Measurements from ENCODE around the gene CCDC112.

Gene CCDC112

DNA sequence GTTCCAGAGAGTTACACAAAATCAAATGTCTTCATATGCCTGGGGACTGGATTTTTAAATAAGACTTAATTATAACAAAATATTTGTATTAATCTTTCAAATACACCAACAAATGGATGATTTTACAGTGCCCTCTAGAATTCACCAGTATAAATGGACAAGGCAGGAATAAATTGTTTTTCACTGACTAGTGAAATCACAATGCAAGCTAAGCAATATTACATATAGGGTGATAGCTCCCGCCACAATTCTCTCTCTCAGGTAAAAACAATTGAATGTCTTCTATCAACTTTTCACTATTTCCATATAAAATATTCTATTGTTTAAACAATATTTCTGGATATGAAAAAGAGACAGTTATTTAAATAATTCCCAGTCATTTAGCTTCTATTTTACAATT is 8.0 kb upstream of the CCDC112 start:
- H3K4me3 ChIP-seq (ENCODE audit: low read depth, low read length), result no peak overlapping the region
- TF ChIP-seq, protein P1, sequence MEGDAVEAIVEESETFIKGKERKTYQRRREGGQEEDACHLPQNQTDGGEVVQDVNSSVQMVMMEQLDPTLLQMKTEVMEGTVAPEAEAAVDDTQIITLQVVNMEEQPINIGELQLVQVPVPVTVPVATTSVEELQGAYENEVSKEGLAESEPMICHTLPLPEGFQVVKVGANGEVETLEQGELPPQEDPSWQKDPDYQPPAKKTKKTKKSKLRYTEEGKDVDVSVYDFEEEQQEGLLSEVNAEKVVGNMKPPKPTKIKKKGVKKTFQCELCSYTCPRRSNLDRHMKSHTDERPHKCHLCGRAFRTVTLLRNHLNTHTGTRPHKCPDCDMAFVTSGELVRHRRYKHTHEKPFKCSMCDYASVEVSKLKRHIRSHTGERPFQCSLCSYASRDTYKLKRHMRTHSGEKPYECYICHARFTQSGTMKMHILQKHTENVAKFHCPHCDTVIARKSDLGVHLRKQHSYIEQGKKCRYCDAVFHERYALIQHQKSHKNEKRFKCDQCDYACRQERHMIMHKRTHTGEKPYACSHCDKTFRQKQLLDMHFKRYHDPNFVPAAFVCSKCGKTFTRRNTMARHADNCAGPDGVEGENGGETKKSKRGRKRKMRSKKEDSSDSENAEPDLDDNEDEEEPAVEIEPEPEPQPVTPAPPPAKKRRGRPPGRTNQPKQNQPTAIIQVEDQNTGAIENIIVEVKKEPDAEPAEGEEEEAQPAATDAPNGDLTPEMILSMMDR (IDR thresholded peaks at IDR 0.05; ENCODE audit: borderline replicate concordance, insufficient read depth, low read depth, low read length), result no peak

DNA sequence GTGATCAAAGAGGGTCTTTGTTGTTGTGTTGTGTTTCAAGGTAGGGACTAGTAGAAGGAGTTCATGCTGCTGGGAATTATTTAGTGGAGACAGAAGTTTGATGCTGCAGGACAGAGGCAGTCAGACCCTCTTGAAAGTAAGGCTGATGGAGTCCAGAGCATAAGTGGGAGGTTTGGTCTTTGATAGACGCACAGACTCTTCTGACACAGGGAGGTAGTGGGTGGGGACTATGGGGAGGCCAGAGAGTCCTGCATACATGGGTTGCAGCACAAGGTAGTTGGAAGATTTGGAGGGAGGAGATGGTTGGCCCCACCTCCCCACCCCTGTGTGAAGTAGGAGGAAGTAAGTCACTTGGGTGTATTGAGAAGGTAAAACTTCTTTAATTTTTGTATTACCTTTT is 2.4 kb upstream of the CCDC112 start:
- no peak overlapping the region for H3K4me3 ChIP-seq (ENCODE audit: low read depth, low read length)
- TF ChIP-seq, protein P1 (IDR thresholded peaks at IDR 0.05; ENCODE audit: borderline replicate concordance, insufficient read depth, low read depth, low read length), result no peak

DNA sequence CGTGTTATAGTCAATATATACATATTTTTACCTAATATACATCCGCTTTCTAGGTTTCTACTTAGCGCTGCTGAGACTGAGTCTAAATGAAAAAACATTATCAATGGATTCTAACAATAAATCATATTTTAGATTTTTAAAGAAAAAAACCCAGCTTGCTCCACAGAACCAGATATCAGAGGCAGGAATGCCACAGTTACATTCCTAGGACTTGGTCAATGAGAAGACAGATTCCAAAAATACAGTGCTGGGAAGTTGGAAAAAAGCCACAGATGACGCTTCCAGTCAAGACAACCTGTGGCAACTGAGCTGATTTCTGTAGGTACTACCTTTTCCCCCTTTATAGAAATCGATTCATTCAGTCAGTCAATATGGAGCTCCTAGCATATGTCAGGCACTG is 577 bp upstream of the CCDC112 start:
- TF ChIP-seq, protein P1 (IDR thresholded peaks at IDR 0.05; ENCODE audit: borderline replicate concordance, insufficient read depth, low read depth, low read length), result no peak
- H3K4me3 ChIP-seq (ENCODE audit: low read depth, low read length), result peak overlapping the region; percentile 10

DNA sequence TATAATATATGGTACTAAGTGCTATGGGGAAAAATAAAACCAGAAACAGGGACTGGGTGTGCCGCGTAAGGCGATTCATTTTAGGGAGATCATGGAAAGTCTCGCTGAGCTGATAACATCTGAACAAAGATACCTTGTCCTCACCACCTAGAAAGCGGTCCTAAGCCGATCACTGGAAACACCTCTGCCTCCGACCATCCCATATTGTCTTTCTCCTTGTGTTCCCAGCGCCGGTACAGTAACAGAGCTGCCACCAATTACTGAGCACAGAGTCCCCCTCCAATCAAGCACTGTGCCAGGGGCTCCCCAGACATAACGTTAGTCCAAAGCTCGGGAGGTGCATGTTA is 704 bp downstream of the CCDC112 start:
- peak overlapping the region; percentile 82 for H3K4me3 ChIP-seq (ENCODE audit: low read depth, low read length)
- TF ChIP-seq, protein P1 (IDR thresholded peaks at IDR 0.05; ENCODE audit: borderline replicate concordance, insufficient read depth, low read depth, low read length), result no peak

DNA sequence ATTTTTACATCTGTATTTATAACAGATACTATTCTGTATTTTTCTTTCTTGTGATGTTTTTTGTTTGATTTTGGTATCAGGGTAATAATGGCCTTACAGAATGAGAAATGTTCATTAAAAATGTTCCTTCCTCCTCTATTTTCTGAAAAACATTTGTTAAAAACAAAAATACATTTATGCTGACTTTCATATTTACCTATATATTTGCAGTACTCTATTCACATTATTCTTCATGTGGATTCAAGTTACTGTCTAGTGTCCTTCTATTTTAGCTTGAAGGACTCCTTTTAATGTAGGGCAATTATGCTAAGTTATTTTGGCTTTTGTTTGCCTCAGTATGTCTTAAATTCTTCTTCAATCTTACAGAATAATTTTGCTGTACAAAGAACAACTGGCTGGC is 5.1 kb downstream of the CCDC112 start:
- TF ChIP-seq, protein P1 (IDR thresholded peaks at IDR 0.05; ENCODE audit: borderline replicate concordance, insufficient read depth, low read depth, low read length), result no peak
- no peak overlapping the region for H3K4me3 ChIP-seq (ENCODE audit: low read depth, low read length)

DNA sequence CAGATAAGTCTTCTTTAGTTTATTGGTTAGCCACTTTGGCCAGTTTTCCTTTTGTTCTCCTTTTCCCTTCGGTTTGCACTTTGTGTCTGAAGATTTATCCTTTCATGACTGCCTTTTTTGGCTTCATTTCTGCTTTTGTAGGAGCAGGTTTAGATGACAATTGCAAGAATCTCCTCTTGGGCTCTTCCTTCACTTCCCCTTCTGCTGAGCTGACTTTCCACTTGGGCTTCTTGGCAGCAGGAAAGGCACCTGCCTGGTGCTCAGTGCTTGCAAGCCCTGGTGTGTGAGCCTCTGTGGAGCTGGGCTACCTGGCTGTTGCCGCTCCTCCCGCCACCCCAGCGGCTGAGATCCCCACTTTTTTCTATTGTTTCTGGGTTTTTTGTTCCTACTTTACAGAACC is 7.3 kb downstream of the CCDC112 start:
- TF ChIP-seq, protein P1 (IDR thresholded peaks at IDR 0.05; ENCODE audit: borderline replicate concordance, insufficient read depth, low read depth, low read length), result no peak

DNA sequence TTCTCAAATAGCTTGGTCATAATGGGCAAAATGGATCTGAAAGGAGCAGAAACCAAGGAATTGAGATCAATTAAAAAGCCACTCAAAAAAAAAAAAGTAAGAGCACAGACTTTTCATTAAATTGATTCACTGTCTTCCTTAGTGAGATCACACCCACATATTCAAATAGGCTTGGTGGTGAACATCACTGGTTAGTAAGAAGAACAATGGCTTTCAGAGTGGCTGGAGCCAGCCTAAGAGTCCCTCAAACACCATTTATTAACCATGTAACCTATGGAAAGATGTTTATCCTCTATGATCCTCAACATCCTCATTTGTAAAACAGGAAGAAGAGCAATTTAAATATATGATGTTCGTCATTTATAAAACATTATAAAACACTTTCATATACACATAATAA is 12.4 kb downstream of the CCDC112 start:
- TF ChIP-seq, protein P1 (IDR thresholded peaks at IDR 0.05; ENCODE audit: borderline replicate concordance, insufficient read depth, low read depth, low read length), result no peak

More for the DNA sequence above, 7.3 kb downstream of the CCDC112 start:
- no peak overlapping the region for H3K4me3 ChIP-seq (ENCODE audit: low read depth, low read length)

More for the DNA sequence above, 12.4 kb downstream of the CCDC112 start:
- no peak overlapping the region for H3K4me3 ChIP-seq (ENCODE audit: low read depth, low read length)

Data from GM12875 (cell line).